H9 (cell line): Measurements from ENCODE around the gene RET. TPM values are rescaled to one million over a fixed set of nuclear protein-coding genes. Genes with fewer than 3 reads are reported as not detected.

ENCODE experiments used
- DNase-seq: peaks from one replicate; pipeline ENCODE4 v3.0.0-alpha.2; 2017
- H2AFZ ChIP-seq: one replicate; pipeline ENCODE4 v1.6.1; 2013; ENCODE audit warnings: mild to moderate bottlenecking, low read length, control low read depth, moderate library complexity
- H2AK5ac ChIP-seq: 2 replicates; pipeline ENCODE4 v1.6.1; 2013; ENCODE audit warnings: low read length, control low read depth, mixed read lengths; ENCODE audit not compliant: insufficient read length
- H2BK120ac ChIP-seq: one replicate; pipeline ENCODE4 v1.6.1; 2013; ENCODE audit warnings: low read depth, mild to moderate bottlenecking, low read length, control low read depth, inconsistent platforms; ENCODE audit not compliant: poor library complexity, severe bottlenecking
- H2BK12ac ChIP-seq: 2 replicates; pipeline ENCODE4 v1.6.1; 2013; ENCODE audit warnings: low read length, control low read depth, mixed read lengths, low read depth; ENCODE audit not compliant: insufficient read length
- H2BK15ac ChIP-seq: 2 replicates; pipeline ENCODE4 v1.6.1; 2013; ENCODE audit warnings: low read depth, low read length, control low read depth
- H2BK20ac ChIP-seq: one replicate; pipeline ENCODE4 v1.6.1; 2013; ENCODE audit warnings: low read depth, mild to moderate bottlenecking, low read length, control low read depth, inconsistent platforms; ENCODE audit not compliant: poor library complexity, severe bottlenecking
- H2BK5ac ChIP-seq: 2 replicates; pipeline ENCODE4 v1.6.1; 2013; ENCODE audit warnings: low read length, control low read depth, mixed read lengths; ENCODE audit not compliant: insufficient read length
- H3K14ac ChIP-seq: 2 replicates; pipeline ENCODE4 v1.6.1; 2013; ENCODE audit warnings: low read length, control low read depth; ENCODE audit not compliant: insufficient read depth
- H3K18ac ChIP-seq: 2 replicates; pipeline ENCODE4 v1.6.1; 2013; ENCODE audit warnings: low read depth, mild to moderate bottlenecking, mixed read lengths, low read length, control low read depth; ENCODE audit not compliant: insufficient read length
- H3K23ac ChIP-seq: 2 replicates; pipeline ENCODE4 v1.6.1; 2013; ENCODE audit warnings: low read length, control low read depth, mixed read lengths, low read depth; ENCODE audit not compliant: insufficient read length
- H3K23me2 ChIP-seq: 2 replicates; pipeline ENCODE4 v1.6.1; 2013; ENCODE audit warnings: low read depth, mild to moderate bottlenecking, mixed read lengths, low read length, control low read depth; ENCODE audit not compliant: insufficient read length, poor library complexity, severe bottlenecking
- H3K27ac ChIP-seq: 2 replicates; pipeline ENCODE4 v1.5.1; 2013; ENCODE audit warnings: low read length, control low read depth, mixed read lengths, low read depth; ENCODE audit not compliant: insufficient read length
- H3K27me3 ChIP-seq: 2 replicates; pipeline ENCODE4 v1.6.1; 2013; ENCODE audit warnings: low read length, control low read depth, inconsistent platforms; ENCODE audit not compliant: insufficient read depth
- H3K4ac ChIP-seq: 2 replicates; pipeline ENCODE4 v1.6.1; 2013; ENCODE audit warnings: low read depth, mild to moderate bottlenecking, control low read depth, inconsistent platforms, low read length, moderate library complexity
- H3K4me1 ChIP-seq: 2 replicates; pipeline ENCODE4 v1.6.1; 2013; ENCODE audit warnings: low read length, control low read depth, inconsistent platforms; ENCODE audit not compliant: insufficient read depth
- H3K4me2 ChIP-seq: 2 replicates; pipeline ENCODE4 v1.6.1; 2013; ENCODE audit warnings: low read length, control low read depth, mixed read lengths; ENCODE audit not compliant: insufficient read length, insufficient read depth
- H3K56ac ChIP-seq: 2 replicates; pipeline ENCODE4 v1.6.1; 2013; ENCODE audit warnings: low read depth, mild to moderate bottlenecking, mixed read lengths, low read length, control low read depth; ENCODE audit not compliant: insufficient read length
- H3K79me1 ChIP-seq: 2 replicates; pipeline ENCODE4 v1.6.1; 2013; ENCODE audit warnings: low read depth, mild to moderate bottlenecking, moderate library complexity, low read length, control low read depth, inconsistent platforms; ENCODE audit not compliant: insufficient read depth, poor library complexity, severe bottlenecking
- H3K79me2 ChIP-seq: 2 replicates; pipeline ENCODE4 v1.6.1; 2013; ENCODE audit warnings: low read length, control low read depth, inconsistent platforms; ENCODE audit not compliant: insufficient read depth
- H3K9ac ChIP-seq: 2 replicates; pipeline ENCODE4 v1.6.1; 2013; ENCODE audit warnings: low read length, control low read depth, mixed read lengths; ENCODE audit not compliant: insufficient read length; ENCODE audit errors: extremely low read depth
- H3K9me3 ChIP-seq: one replicate; pipeline ENCODE4 v1.6.1; 2013; ENCODE audit warnings: low read depth, low read length, inconsistent platforms; ENCODE audit not compliant: control insufficient read depth
- H3T11ph ChIP-seq: one replicate; pipeline ENCODE4 v1.6.1; 2013; ENCODE audit warnings: mild to moderate bottlenecking, low read length, control low read depth, inconsistent platforms
- H4K20me1 ChIP-seq: one replicate; pipeline ENCODE4 v1.6.1; 2013; ENCODE audit not compliant: control insufficient read depth, insufficient read length, insufficient read depth
- H4K5ac ChIP-seq: 2 replicates; pipeline ENCODE4 v1.6.1; 2013; ENCODE audit warnings: low read depth, mild to moderate bottlenecking, mixed read lengths, low read length, control low read depth; ENCODE audit not compliant: insufficient read length
- H4K8ac ChIP-seq: replicated peaks from 2 replicates; pipeline ENCODE4 v1.6.1; 2013; ENCODE audit warnings: low read length, control low read depth, mixed read lengths, low read depth; ENCODE audit not compliant: insufficient read length
- H4K91ac ChIP-seq: 2 replicates; pipeline ENCODE4 v1.6.1; 2013; ENCODE audit warnings: low read depth, mild to moderate bottlenecking, moderate library complexity, mixed read lengths, low read length, control low read depth; ENCODE audit not compliant: insufficient read length
- H3K27ac Mint-ChIP-seq, 3 experiments: 2 replicates in 2 of 3; 3 replicates in 1 of 3; pipeline ENCODE4 v1.8.0; 2020 to 2021; ENCODE audit warnings: mixed read lengths in 3 of 3, mild to moderate bottlenecking in 1 of 3, moderate library complexity in 1 of 3
- H3K27me3 Mint-ChIP-seq: 2 replicates; pipeline ENCODE4 v1.8.0; 2021; ENCODE audit warnings: low read depth, mild to moderate bottlenecking, moderate library complexity, mixed read lengths
- H3K36me3 Mint-ChIP-seq, 3 experiments: 2 replicates in 2 of 3; 3 replicates in 1 of 3; pipeline ENCODE4 v1.8.0; 2020 to 2021; ENCODE audit warnings: low read depth in 3 of 3, mixed read lengths in 3 of 3; ENCODE audit not compliant: insufficient read depth in 1 of 3
- H3K4me1 Mint-ChIP-seq, 2 experiments: 2 replicates each; pipeline ENCODE4 v1.8.0; 2020; ENCODE audit warnings: mixed read lengths in 2 of 2
- H3K4me3 Mint-ChIP-seq, 2 experiments: 2 replicates in 1 of 2; 3 replicates in 1 of 2; pipeline ENCODE4 v1.8.0; 2020 to 2021; ENCODE audit warnings: mild to moderate bottlenecking in 2 of 2, mixed read lengths in 2 of 2, moderate library complexity in 1 of 2
- H3K9me3 Mint-ChIP-seq, 2 experiments: 2 replicates in 1 of 2; 3 replicates in 1 of 2; pipeline ENCODE4 v1.8.0; 2020; ENCODE audit warnings: mild to moderate bottlenecking in 2 of 2, mixed read lengths in 2 of 2, moderate library complexity in 1 of 2
- WGBS: extraction: QIAGEN DNeasy Blood & Tissue Kit; methylation state at CpG from one replicate; pipeline ENCODE4 v1.1.7; 2013; ENCODE audit warnings: missing lambda C conversion rate, low lambda C conversion rate, mixed read lengths; ENCODE audit not compliant: insufficient read length; ENCODE audit errors: extremely low coverage; 5-methylcytosine and 5-hydroxymethylcytosine counted together
- total RNA-seq: library from RNA; stranded (reverse); gene quantifications from 2 replicates; pipeline ENCODE4 v1.2.1, GENCODE V29; 2021
- TF ChIP-seq, protein P1 (sequence below): fragments of 200-600 bp; sonication (generic); conservative IDR thresholded peaks from 3 replicates; pipeline ENCODE4 v1.8.0; 2021; ENCODE audit warnings: antibody characterized with exemption, mild to moderate bottlenecking

Gene RET
- total RNA-seq, 1 experiment from 2014 or later = 12.2 TPM

DNA sequence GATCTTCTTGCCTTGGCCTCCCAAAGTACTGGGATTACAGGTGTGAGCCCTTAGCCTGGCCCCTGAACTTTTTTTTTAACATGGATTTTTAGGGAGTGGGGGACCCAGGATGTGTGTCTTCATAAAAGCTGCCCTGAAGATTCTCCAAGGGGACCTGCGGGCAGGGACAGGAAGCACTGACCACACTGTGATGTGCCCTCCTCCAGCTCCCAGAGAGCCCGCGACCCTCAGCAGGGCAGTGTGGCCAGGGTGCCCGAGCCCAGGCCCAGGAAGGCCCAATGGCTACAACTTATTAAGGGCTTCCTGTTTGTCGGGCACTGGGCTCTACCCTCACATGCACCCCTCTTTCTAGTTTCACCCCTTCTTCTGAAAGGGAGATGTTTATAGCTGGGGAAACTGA is 2.5 kb upstream of the RET start:
- H2AFZ ChIP-seq = no peak overlapping the region
- no peak overlapping the region for H2AK5ac ChIP-seq
- H3K4ac ChIP-seq = no peak overlapping the region
- H2BK5ac ChIP-seq = no peak overlapping the region
- H2BK15ac ChIP-seq = no peak overlapping the region
- no peak overlapping the region for H3K56ac ChIP-seq
- no peak overlapping the region for H3K27ac Mint-ChIP-seq
- no peak overlapping the region for H3K9ac ChIP-seq
- H3K4me1 ChIP-seq = no peaks in the 10 kb centered on the region
- peaks cover 10% of the 10 kb centered on the region for H3K23me2 ChIP-seq
- H3T11ph ChIP-seq = no peak overlapping the region
- H3K79me1 ChIP-seq = no peaks in the 10 kb centered on the region
- no peak overlapping the region for H3K23ac ChIP-seq
- H3K79me2 ChIP-seq = no peaks in the 10 kb centered on the region
- DNase-seq = no peak
- no peak overlapping the region for H4K8ac ChIP-seq
- H3K18ac ChIP-seq = no peak overlapping the region
- H3K4me2 ChIP-seq = no peak overlapping the region
- TF ChIP-seq, protein P1, sequence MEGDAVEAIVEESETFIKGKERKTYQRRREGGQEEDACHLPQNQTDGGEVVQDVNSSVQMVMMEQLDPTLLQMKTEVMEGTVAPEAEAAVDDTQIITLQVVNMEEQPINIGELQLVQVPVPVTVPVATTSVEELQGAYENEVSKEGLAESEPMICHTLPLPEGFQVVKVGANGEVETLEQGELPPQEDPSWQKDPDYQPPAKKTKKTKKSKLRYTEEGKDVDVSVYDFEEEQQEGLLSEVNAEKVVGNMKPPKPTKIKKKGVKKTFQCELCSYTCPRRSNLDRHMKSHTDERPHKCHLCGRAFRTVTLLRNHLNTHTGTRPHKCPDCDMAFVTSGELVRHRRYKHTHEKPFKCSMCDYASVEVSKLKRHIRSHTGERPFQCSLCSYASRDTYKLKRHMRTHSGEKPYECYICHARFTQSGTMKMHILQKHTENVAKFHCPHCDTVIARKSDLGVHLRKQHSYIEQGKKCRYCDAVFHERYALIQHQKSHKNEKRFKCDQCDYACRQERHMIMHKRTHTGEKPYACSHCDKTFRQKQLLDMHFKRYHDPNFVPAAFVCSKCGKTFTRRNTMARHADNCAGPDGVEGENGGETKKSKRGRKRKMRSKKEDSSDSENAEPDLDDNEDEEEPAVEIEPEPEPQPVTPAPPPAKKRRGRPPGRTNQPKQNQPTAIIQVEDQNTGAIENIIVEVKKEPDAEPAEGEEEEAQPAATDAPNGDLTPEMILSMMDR = no peak
- H3K36me3 Mint-ChIP-seq = peaks cover 0 to 2% (median 0%) of the 10 kb centered on the region in 3 experiments; a peak in 1 of 7 replicates
- no peak overlapping the region for H2BK12ac ChIP-seq
- H3K9me3 Mint-ChIP-seq = no peaks in the 10 kb centered on the region; a peak in 2 of 5 replicates
- H3K27me3 ChIP-seq = peaks cover 20% of the 10 kb centered on the region
- H3K9me3 ChIP-seq = no peaks in the 10 kb centered on the region
- H3K27me3 Mint-ChIP-seq = peaks cover 59% of the 10 kb centered on the region
- no peaks in the 10 kb centered on the region for H4K20me1 ChIP-seq
- H3K27ac ChIP-seq = no peak overlapping the region
- WGBS = no CpG with 5 or more reads among the region's 5 CpGs
- no peak overlapping the region for H3K4me3 Mint-ChIP-seq
- H4K5ac ChIP-seq = no peak overlapping the region
- H4K91ac ChIP-seq = no peak overlapping the region
- peaks cover 8 to 13% of the 10 kb centered on the region in 2 experiments; a peak in 3 of 4 replicates for H3K4me1 Mint-ChIP-seq
- H3K14ac ChIP-seq = no peak overlapping the region
- no peak overlapping the region for H2BK20ac ChIP-seq
- no peak overlapping the region for H2BK120ac ChIP-seq
